GM23248 (cell line): ENCODE results near the gene NTRK2.

Source experiments
- EZH2 ChIP-seq: fragments of 200-600 bp; sonication (generic); IDR thresholded peaks from 2 replicates; pipeline ENCODE4 v1.6.1; 2018; ENCODE audit warnings: antibody characterized with exemption, mild to moderate bottlenecking; ENCODE audit not compliant: insufficient read depth, poor library complexity, severe bottlenecking
- EZH2phosphoT487 ChIP-seq: fragments of 200-600 bp; sonication (generic); IDR thresholded peaks from 2 replicates; pipeline ENCODE4 v1.6.1; 2018; ENCODE audit warnings: antibody characterized with exemption, moderate library complexity, mild to moderate bottlenecking, low read depth; ENCODE audit not compliant: insufficient read depth

GRCh38 chr9:84899326-84899725, 229.8 kb downstream of the NTRK2 start:
- TF ChIP-seq EZH2 (no peak), EZH2phosphoT487 (no peak)
